HEK293 (cell line): ENCODE data around the gene CA10.

Experiments used
- CTCF ChIA-PET: fragments of 350-600 bp; formaldehyde crosslinking; extraction: SDS; loops from one replicate; lab custom pipeline; 2021; ENCODE audit warnings: antibody characterized with exemption; lab: Yijun Ruan, JAX
- POLR2A ChIA-PET: fragments of 300-600 bp; formaldehyde crosslinking; extraction: SDS; loops from one replicate; lab custom pipeline; 2020; ENCODE audit warnings: antibody characterized with exemption, inconsistent platforms; lab: Yijun Ruan, JAX
- H3K27ac ChIP-seq: fragments of 200-500 bp; sonication (Bioruptor generic); 2 replicates; pipeline ENCODE4 v1.5.1; 2014; ENCODE audit warnings: low read depth, low read length, control low read depth, inconsistent platforms; ENCODE audit errors: extremely low read depth
- H3K36me3 ChIP-seq, 2 experiments: fragments of 200-500 bp in 1 of 2; sonication (Bioruptor generic) in 1 of 2; 1 replicate in 1 of 2; 2 replicates in 1 of 2; pipeline ENCODE4 v1.5.1; 2014 to 2017; ENCODE audit warnings: inconsistent platforms in 2 of 2, low read length in 2 of 2; ENCODE audit not compliant: control insufficient read depth in 2 of 2, insufficient read depth in 1 of 2
- H3K4me1 ChIP-seq: fragments of 200-500 bp; sonication (Bioruptor generic); 2 replicates; pipeline ENCODE4 v1.5.1; 2014; ENCODE audit warnings: mild to moderate bottlenecking, low read length, inconsistent platforms; ENCODE audit not compliant: control insufficient read depth, insufficient read depth
- H3K4me3 ChIP-seq: 2 replicates; pipeline ENCODE4 v1.5.1; 2011; ENCODE audit warnings: low read depth, mild to moderate bottlenecking, control low read depth, low read length, moderate library complexity
- H3K9me3 ChIP-seq: fragments of 200-500 bp; sonication (Bioruptor generic); 2 replicates; pipeline ENCODE4 v1.5.1; 2014; ENCODE audit warnings: low read depth, low read length, inconsistent platforms; ENCODE audit not compliant: control insufficient read depth, insufficient read depth
- HOXD13 ChIP-seq: sonication (generic); formaldehyde crosslinking; IDR thresholded peaks from 2 replicates; pipeline ENCODE4 v1.8.0; 2022; ENCODE audit warnings: missing genetic modification reagents, borderline replicate concordance
- TRIM28 ChIP-seq: IDR thresholded peaks from 2 replicates; pipeline ENCODE4 v1.6.1; 2011; ENCODE audit warnings: low read length, control low read depth, borderline replicate concordance
- WT1 ChIP-seq: fragments of 450-650 bp; formaldehyde crosslinking; IDR thresholded peaks from 2 replicates; pipeline ENCODE4 v1.5.1; 2016; ENCODE audit warnings: missing biosample characterization, missing genetic modification characterization
- ZBTB26 ChIP-seq: fragments of 450-650 bp; formaldehyde crosslinking; optimal IDR thresholded peaks from 2 replicates; pipeline ENCODE3; 2016; ENCODE audit warnings: missing biosample characterization, mild to moderate bottlenecking, missing genetic modification characterization
- ZNF10 ChIP-seq: fragments of 450-650 bp; formaldehyde crosslinking; IDR thresholded peaks from 2 replicates; pipeline ENCODE4 v1.5.1; 2017; ENCODE audit warnings: missing biosample characterization, missing genetic modification characterization
- ZNF2 ChIP-seq: fragments of 450-650 bp; formaldehyde crosslinking; IDR thresholded peaks from 2 replicates; pipeline ENCODE4 v1.5.1; 2016; ENCODE audit warnings: missing biosample characterization, missing genetic modification characterization
- ZNF214 ChIP-seq: fragments of 450-650 bp; formaldehyde crosslinking; IDR thresholded peaks from 2 replicates; pipeline ENCODE4 v1.5.1; 2017; ENCODE audit warnings: missing biosample characterization, mild to moderate bottlenecking, missing genetic modification characterization, borderline replicate concordance
- ZNF274 ChIP-seq, 2 experiments: fragments of 200-500 bp in 1 of 2; fragments of 450-650 bp in 1 of 2; sonication (Bioruptor generic) in 1 of 2; formaldehyde crosslinking in 1 of 2; IDR thresholded peaks; 2 replicates each; pipeline versions ENCODE4 v1.5.1 to v1.6.1; 2014 to 2016; ENCODE audit warnings: borderline replicate concordance in 1 of 2, inconsistent platforms in 1 of 2, low read length in 1 of 2, missing biosample characterization in 1 of 2, missing genetic modification characterization in 1 of 2
- ZNF37A ChIP-seq: fragments of 450-650 bp; IDR thresholded peaks from 2 replicates; pipeline ENCODE4 v1.5.1; 2018; ENCODE audit warnings: missing biosample characterization, missing genetic modification characterization
- ZNF449 ChIP-seq: fragments of 450-650 bp; formaldehyde crosslinking; IDR thresholded peaks from 2 replicates; pipeline ENCODE4 v1.5.1; 2017; ENCODE audit warnings: missing biosample characterization, mild to moderate bottlenecking, missing genetic modification characterization, moderate library complexity
- ZNF544 ChIP-seq: fragments of 450-650 bp; formaldehyde crosslinking; IDR thresholded peaks from 2 replicates; pipeline ENCODE4 v1.5.0; 2017; ENCODE audit warnings: missing biosample characterization, missing genetic modification characterization
- ZNF558 ChIP-seq: fragments of 450-650 bp; formaldehyde crosslinking; IDR thresholded peaks from 2 replicates; pipeline ENCODE4 v1.5.1; 2016; ENCODE audit warnings: missing biosample characterization, missing genetic modification characterization
- ZNF580 ChIP-seq: fragments of 450-650 bp; formaldehyde crosslinking; IDR thresholded peaks from 2 replicates; pipeline ENCODE4 v1.5.1; 2016; ENCODE audit warnings: missing biosample characterization, missing genetic modification characterization
- ZNF596 ChIP-seq: fragments of 450-650 bp; IDR thresholded peaks from 2 replicates; pipeline ENCODE4 v1.5.0; 2018; ENCODE audit warnings: missing biosample characterization, mild to moderate bottlenecking, missing genetic modification characterization, moderate library complexity
- ZNF624 ChIP-seq: fragments of 450-650 bp; formaldehyde crosslinking; IDR thresholded peaks from 2 replicates; pipeline ENCODE4 v1.5.1; 2017; ENCODE audit warnings: missing biosample characterization, missing genetic modification characterization
- ZNF747 ChIP-seq: fragments of 450-650 bp; formaldehyde crosslinking; IDR thresholded peaks from 2 replicates; pipeline ENCODE4 v1.5.1; 2016; ENCODE audit warnings: missing biosample characterization, missing genetic modification characterization
- TF ChIP-seq, protein P1 (sequence below): fragments of 450-650 bp; formaldehyde crosslinking; IDR thresholded peaks from 2 replicates; pipeline ENCODE4 v1.5.1; 2016; ENCODE audit warnings: missing biosample characterization, missing genetic modification characterization, borderline replicate concordance
- TF ChIP-seq, protein P2 (sequence below): fragments of 450-650 bp; formaldehyde crosslinking; IDR thresholded peaks from 2 replicates; pipeline ENCODE4 v1.5.1; 2016; ENCODE audit warnings: missing biosample characterization, missing genetic modification characterization, low read depth
- TF ChIP-seq, protein P3 (sequence below): fragments of 450-650 bp; formaldehyde crosslinking; IDR thresholded peaks from 2 replicates; pipeline ENCODE4 v1.5.1; 2016; ENCODE audit warnings: missing biosample characterization, missing genetic modification characterization
- TF ChIP-seq, protein P4 (sequence below): fragments of 450-650 bp; formaldehyde crosslinking; IDR thresholded peaks from 2 replicates; pipeline ENCODE4 v1.5.1; 2016; ENCODE audit warnings: missing biosample characterization, missing genetic modification characterization

CA10 gene

DNA sequence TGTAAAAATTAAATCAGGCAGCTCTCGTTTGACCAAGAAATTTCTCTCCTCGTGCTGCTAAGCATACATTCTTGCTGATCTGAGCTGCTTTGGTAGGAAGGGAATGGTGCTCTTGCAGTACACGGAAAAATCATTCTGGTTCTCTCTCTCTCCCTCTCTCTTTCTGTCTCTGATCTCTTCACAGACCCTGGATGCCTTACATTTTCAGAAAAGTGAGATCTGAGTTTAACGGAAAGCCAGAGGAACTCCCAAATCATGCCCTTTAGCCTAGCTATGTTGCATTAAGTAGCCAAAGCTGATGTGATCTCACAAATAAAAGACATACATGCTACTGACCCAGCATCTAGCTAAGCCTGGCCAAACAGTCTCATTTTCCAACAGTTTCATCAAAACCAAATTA, 4.0 kb downstream of the CA10 start:
- Histone ChIP-seq H3K9me3 (no peaks in the 10 kb centered on the region), H3K4me3 (no peak overlapping the region), H3K36me3 (no peaks in the 10 kb centered on the region), H3K4me1 (no peaks in the 10 kb centered on the region), H3K27ac (no peak overlapping the region)
- CTCF ChIA-PET: interaction anchor here (0.8 to 1.2 kb wide), 2 partner anchors 48 to 782 kb away, joined by 3 to 4 read pairs; no protein-coding TSS in a partner anchor
- no peak for TF ChIP-seq ZNF37A (tag by site-specific recombination)
- no peak for TF ChIP-seq ZNF449 (tag by site-specific recombination)
- TF ChIP-seq, protein P1, sequence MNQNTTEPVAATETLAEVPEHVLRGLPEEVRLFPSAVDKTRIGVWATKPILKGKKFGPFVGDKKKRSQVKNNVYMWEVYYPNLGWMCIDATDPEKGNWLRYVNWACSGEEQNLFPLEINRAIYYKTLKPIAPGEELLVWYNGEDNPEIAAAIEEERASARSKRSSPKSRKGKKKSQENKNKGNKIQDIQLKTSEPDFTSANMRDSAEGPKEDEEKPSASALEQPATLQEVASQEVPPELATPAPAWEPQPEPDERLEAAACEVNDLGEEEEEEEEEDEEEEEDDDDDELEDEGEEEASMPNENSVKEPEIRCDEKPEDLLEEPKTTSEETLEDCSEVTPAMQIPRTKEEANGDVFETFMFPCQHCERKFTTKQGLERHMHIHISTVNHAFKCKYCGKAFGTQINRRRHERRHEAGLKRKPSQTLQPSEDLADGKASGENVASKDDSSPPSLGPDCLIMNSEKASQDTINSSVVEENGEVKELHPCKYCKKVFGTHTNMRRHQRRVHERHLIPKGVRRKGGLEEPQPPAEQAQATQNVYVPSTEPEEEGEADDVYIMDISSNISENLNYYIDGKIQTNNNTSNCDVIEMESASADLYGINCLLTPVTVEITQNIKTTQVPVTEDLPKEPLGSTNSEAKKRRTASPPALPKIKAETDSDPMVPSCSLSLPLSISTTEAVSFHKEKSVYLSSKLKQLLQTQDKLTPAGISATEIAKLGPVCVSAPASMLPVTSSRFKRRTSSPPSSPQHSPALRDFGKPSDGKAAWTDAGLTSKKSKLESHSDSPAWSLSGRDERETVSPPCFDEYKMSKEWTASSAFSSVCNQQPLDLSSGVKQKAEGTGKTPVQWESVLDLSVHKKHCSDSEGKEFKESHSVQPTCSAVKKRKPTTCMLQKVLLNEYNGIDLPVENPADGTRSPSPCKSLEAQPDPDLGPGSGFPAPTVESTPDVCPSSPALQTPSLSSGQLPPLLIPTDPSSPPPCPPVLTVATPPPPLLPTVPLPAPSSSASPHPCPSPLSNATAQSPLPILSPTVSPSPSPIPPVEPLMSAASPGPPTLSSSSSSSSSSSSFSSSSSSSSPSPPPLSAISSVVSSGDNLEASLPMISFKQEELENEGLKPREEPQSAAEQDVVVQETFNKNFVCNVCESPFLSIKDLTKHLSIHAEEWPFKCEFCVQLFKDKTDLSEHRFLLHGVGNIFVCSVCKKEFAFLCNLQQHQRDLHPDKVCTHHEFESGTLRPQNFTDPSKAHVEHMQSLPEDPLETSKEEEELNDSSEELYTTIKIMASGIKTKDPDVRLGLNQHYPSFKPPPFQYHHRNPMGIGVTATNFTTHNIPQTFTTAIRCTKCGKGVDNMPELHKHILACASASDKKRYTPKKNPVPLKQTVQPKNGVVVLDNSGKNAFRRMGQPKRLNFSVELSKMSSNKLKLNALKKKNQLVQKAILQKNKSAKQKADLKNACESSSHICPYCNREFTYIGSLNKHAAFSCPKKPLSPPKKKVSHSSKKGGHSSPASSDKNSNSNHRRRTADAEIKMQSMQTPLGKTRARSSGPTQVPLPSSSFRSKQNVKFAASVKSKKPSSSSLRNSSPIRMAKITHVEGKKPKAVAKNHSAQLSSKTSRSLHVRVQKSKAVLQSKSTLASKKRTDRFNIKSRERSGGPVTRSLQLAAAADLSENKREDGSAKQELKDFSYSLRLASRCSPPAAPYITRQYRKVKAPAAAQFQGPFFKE (tag by site-specific recombination): no peak
- no peak for TF ChIP-seq ZNF10 (tag by site-specific recombination)
- TF ChIP-seq ZNF596: no peak
- TF ChIP-seq ZNF2 (tag by site-specific recombination): no peak
- TF ChIP-seq, protein P2, sequence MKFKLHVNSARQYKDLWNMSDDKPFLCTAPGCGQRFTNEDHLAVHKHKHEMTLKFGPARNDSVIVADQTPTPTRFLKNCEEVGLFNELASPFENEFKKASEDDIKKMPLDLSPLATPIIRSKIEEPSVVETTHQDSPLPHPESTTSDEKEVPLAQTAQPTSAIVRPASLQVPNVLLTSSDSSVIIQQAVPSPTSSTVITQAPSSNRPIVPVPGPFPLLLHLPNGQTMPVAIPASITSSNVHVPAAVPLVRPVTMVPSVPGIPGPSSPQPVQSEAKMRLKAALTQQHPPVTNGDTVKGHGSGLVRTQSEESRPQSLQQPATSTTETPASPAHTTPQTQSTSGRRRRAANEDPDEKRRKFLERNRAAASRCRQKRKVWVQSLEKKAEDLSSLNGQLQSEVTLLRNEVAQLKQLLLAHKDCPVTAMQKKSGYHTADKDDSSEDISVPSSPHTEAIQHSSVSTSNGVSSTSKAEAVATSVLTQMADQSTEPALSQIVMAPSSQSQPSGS (tag by site-specific recombination): no peak
- TF ChIP-seq, protein P3, sequence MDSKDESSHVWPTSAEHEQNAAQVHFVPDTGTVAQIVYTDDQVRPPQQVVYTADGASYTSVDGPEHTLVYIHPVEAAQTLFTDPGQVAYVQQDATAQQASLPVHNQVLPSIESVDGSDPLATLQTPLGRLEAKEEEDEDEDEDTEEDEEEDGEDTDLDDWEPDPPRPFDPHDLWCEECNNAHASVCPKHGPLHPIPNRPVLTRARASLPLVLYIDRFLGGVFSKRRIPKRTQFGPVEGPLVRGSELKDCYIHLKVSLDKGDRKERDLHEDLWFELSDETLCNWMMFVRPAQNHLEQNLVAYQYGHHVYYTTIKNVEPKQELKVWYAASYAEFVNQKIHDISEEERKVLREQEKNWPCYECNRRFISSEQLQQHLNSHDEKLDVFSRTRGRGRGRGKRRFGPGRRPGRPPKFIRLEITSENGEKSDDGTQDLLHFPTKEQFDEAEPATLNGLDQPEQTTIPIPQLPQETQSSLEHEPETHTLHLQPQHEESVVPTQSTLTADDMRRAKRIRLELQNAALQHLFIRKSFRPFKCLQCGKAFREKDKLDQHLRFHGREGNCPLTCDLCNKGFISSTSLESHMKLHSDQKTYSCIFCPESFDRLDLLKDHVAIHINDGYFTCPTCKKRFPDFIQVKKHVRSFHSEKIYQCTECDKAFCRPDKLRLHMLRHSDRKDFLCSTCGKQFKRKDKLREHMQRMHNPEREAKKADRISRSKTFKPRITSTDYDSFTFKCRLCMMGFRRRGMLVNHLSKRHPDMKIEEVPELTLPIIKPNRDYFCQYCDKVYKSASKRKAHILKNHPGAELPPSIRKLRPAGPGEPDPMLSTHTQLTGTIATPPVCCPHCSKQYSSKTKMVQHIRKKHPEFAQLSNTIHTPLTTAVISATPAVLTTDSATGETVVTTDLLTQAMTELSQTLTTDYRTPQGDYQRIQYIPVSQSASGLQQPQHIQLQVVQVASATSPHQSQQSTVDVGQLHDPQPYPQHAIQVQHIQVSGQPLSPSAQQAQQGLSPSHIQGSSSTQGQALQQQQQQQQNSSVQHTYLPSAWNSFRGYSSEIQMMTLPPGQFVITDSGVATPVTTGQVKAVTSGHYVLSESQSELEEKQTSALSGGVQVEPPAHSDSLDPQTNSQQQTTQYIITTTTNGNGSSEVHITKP (tag by site-specific recombination): no peak
- TF ChIP-seq ZNF624 (tag by site-specific recombination): no peak
- TF ChIP-seq ZNF214 (tag by site-specific recombination): no peak
- no peak for TF ChIP-seq ZNF747 (tag by site-specific recombination)
- no peak for TF ChIP-seq HOXD13 (CRISPR knock-in tag)
- TF ChIP-seq ZNF274 (IDR thresholded peaks at IDR 0.05; ENCODE audit: low read length): no peak
- no peak for TF ChIP-seq ZNF274 (tag by site-specific recombination; IDR thresholded peaks at IDR 0.05; ENCODE audit: borderline replicate concordance)
- no peak for TF ChIP-seq ZNF580 (tag by site-specific recombination)
- TF ChIP-seq, protein P4, sequence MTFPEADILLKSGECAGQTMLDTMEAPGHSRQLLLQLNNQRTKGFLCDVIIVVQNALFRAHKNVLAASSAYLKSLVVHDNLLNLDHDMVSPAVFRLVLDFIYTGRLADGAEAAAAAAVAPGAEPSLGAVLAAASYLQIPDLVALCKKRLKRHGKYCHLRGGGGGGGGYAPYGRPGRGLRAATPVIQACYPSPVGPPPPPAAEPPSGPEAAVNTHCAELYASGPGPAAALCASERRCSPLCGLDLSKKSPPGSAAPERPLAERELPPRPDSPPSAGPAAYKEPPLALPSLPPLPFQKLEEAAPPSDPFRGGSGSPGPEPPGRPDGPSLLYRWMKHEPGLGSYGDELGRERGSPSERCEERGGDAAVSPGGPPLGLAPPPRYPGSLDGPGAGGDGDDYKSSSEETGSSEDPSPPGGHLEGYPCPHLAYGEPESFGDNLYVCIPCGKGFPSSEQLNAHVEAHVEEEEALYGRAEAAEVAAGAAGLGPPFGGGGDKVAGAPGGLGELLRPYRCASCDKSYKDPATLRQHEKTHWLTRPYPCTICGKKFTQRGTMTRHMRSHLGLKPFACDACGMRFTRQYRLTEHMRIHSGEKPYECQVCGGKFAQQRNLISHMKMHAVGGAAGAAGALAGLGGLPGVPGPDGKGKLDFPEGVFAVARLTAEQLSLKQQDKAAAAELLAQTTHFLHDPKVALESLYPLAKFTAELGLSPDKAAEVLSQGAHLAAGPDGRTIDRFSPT: no peak
- TF ChIP-seq ZNF544: no peak
- no peak for TF ChIP-seq ZBTB26 (tag by site-specific recombination)
- TF ChIP-seq TRIM28: no peak
- no peak for TF ChIP-seq WT1 (tag by site-specific recombination)
- no peak for TF ChIP-seq ZNF558 (tag by site-specific recombination)
- POLR2A ChIA-PET: no interaction called here
